Activated CD8-positive, alpha-beta T cell treated with anti-CD3 and anti-CD28 coated beads for 36 hours (primary cell): ENCODE measurements around the gene DHRS3. TPM values are rescaled to one million over a fixed set of nuclear protein-coding genes. Genes with fewer than 3 reads are reported as not detected.
"Not testable (repeated sequence)": the region's sequence is repeated elsewhere in the genome, so short reads cannot be mapped to it uniquely, and the experiment has no call there.

Experiments used
- ATAC-seq: fragments of 200-7000 bp; cut with Tn5 transposase; one replicate; pipeline ENCODE4 v1.10.0; 2021; ENCODE audit warnings: mild to moderate bottlenecking, moderate library complexity
- CTCF ChIA-PET: fragments of 350-600 bp; sonication (Branson Sonifier 250); formaldehyde crosslinking; loops from one replicate; lab custom pipeline; 2021; ENCODE audit warnings: antibody characterized with exemption; lab: Charles Lee
- POLR2A ChIA-PET: fragments of 350-600 bp; sonication (Branson Sonifier 250); formaldehyde crosslinking; loops from one replicate; lab custom pipeline; 2021; ENCODE audit warnings: antibody characterized with exemption; lab: Charles Lee
- DNase-seq: peaks from one replicate; pipeline ENCODE4 v3.0.0-alpha.2; 2020
- H3K27ac Mint-ChIP-seq: one replicate; pipeline ENCODE4 v1.8.0; 2021; ENCODE audit warnings: mild to moderate bottlenecking, mixed read lengths
- H3K27me3 Mint-ChIP-seq: one replicate; pipeline ENCODE4 v1.8.0; 2021; ENCODE audit warnings: mixed read lengths
- H3K36me3 Mint-ChIP-seq: one replicate; pipeline ENCODE4 v1.8.0; 2021; ENCODE audit warnings: low read depth, mixed read lengths
- H3K4me1 Mint-ChIP-seq: one replicate; pipeline ENCODE4 v1.8.0; 2021; ENCODE audit warnings: low read depth, mixed read lengths
- H3K4me3 Mint-ChIP-seq: one replicate; pipeline ENCODE4 v1.8.0; 2021; ENCODE audit warnings: mild to moderate bottlenecking, moderate library complexity, mixed read lengths
- H3K9me3 Mint-ChIP-seq: one replicate; pipeline ENCODE4 v1.8.0; 2021; ENCODE audit warnings: mixed read lengths
- CTCF ChIP-seq: fragments of 200-600 bp; IDR thresholded peaks from one replicate; pipeline ENCODE4 v1.8.0; 2022; ENCODE audit warnings: antibody characterized with exemption, mild to moderate bottlenecking
- intact Hi-C: fragments of 100-400 bp; cut with micrococcal nuclease; formaldehyde crosslinking; loops from one replicate; pipeline ENCODE4 v1.10.0; 2022
- total RNA-seq, 2 experiments: library from RNA; stranded (reverse); gene quantifications; one replicate each; pipeline ENCODE4 v1.2.3, GENCODE V29; 2021

Gene DHRS3
- total RNA-seq, 2 experiments from 2014 or later, result 129 to 135 TPM

GRCh38 chr1:12661606-12662219 lies 43.7 kb upstream of the DHRS3 start:
- Mint-ChIP-seq H3K27ac (no peak overlapping the region), H3K36me3 (no peaks in the 10 kb centered on the region), H3K4me3 (no peak overlapping the region), H3K9me3 (no peaks in the 10 kb centered on the region), H3K4me1 (peaks cover 7% of the 10 kb centered on the region), H3K27me3 (peaks cover 6% of the 10 kb centered on the region)
- intact Hi-C loops, result no loop called here
- ChIA-PET POLR2A (no interaction called here), CTCF (no interaction called here)
- no peak for ATAC-seq
- DNase-seq, result no peak
- no peak for TF ChIP-seq CTCF

GRCh38 chr1:12658531-12659453 lies 40.8 kb upstream of the DHRS3 start:
- Mint-ChIP-seq H3K9me3 (no peaks in the 10 kb centered on the region), H3K27me3 (peaks cover 6% of the 10 kb centered on the region), H3K27ac (no peak overlapping the region), H3K4me3 (peak overlapping the region; percentile 22), H3K4me1 (peaks cover 7% of the 10 kb centered on the region), H3K36me3 (no peaks in the 10 kb centered on the region)
- DNase-seq, result peak; percentile 78
- ChIA-PET POLR2A (interaction anchor here (0.5 to 0.7 kb wide), 3 partner anchors 8 to 612 kb away, joined by 3 read pairs; no protein-coding TSS in a partner anchor), CTCF (interaction anchor here (0.6 to 5.2 kb wide), 68 partner anchors 8 to 548 kb away, joined by 3 to 128 read pairs (median 4); partner anchors contain the start of genes AADACL4 and DHRS3)
- ATAC-seq, result peak; percentile 90
- peak; percentile 97 for TF ChIP-seq CTCF
- intact Hi-C loops, result loop anchor here (10.0 kb wide), 2 partner anchors 344 to 384 kb away; no protein-coding TSS in a partner anchor

GRCh38 chr1:12657885-12658512 lies 40.0 kb upstream of the DHRS3 start:
- not testable (repeated sequence) for DNase-seq, H3K27ac Mint-ChIP-seq, H3K27me3 Mint-ChIP-seq, ATAC-seq, H3K4me1 Mint-ChIP-seq, H3K4me3 Mint-ChIP-seq, H3K36me3 Mint-ChIP-seq, H3K9me3 Mint-ChIP-seq
- POLR2A ChIA-PET, result interaction anchor here (0.7 kb wide), 1 partner anchor 611 kb away, joined by 3 read pairs; no protein-coding TSS in a partner anchor
- CTCF ChIA-PET, result interaction anchor here (0.6 to 5.2 kb wide), 46 partner anchors 9 to 547 kb away, joined by 3 to 128 read pairs (median 5); partner anchors contain the start of gene DHRS3
- intact Hi-C loops, result loop anchor here (10.0 kb wide), 2 partner anchors 343 to 383 kb away; no protein-coding TSS in a partner anchor

- peaks cover 7% of the 10 kb centered on the region for H3K4me1 Mint-ChIP-seq
- CTCF ChIA-PET, result interaction anchor here (0.9 to 5.2 kb wide), 13 partner anchors 8 to 532 kb away, joined by 3 to 128 read pairs (median 6); no protein-coding TSS in a partner anchor
- no peak overlapping the region for H3K27ac Mint-ChIP-seq
- DNase-seq (no peak), ATAC-seq (no peak)
- H3K36me3 Mint-ChIP-seq, result no peaks in the 10 kb centered on the region
- H3K27me3 Mint-ChIP-seq, result peaks cover 6% of the 10 kb centered on the region
- no peaks in the 10 kb centered on the region for H3K9me3 Mint-ChIP-seq
- intact Hi-C loops, result loop anchor here (10.0 kb wide), 2 partner anchors 342 to 382 kb away; no protein-coding TSS in a partner anchor
- POLR2A ChIA-PET, result no interaction called here
- TF ChIP-seq CTCF, result no peak
- H3K4me3 Mint-ChIP-seq, result no peak overlapping the region
Observed at GRCh38 chr1:12657060-12657884, 39.3 kb upstream of the DHRS3 start.
